IMR-90 (cell line): Measurements from ENCODE around the gene MON1A. TPM values are rescaled to one million over a fixed set of nuclear protein-coding genes. Genes with fewer than 3 reads are reported as not detected.

Source experiments
- ATAC-seq: fragments of 200-7000 bp; cut with Tn5 transposase; 2 replicates; pipeline ENCODE4 v1.9.1; 2020; ENCODE audit warnings: low read depth, mild to moderate bottlenecking, moderate library complexity
- BruUV-seq: library from RNA; stranded (reverse); fragments of 400-500 nt; replicated peaks from 2 replicates; lab custom pipeline; 2021; lab: Mats Ljungman, UMichigan
- CTCF ChIA-PET: fragments of 300-600 bp; formaldehyde crosslinking; extraction: SDS; loops from one replicate; lab custom pipeline; 2021; ENCODE audit warnings: antibody characterized with exemption; lab: Yijun Ruan, JAX
- POLR2A ChIA-PET: fragments of 300-600 bp; sonication (Branson Sonifier 250); formaldehyde crosslinking; loops from one replicate; lab custom pipeline; 2022; ENCODE audit warnings: antibody characterized with exemption; ENCODE audit not compliant: unreplicated experiment; lab: Charles Lee
- DNase-seq: peaks from one replicate; pipeline ENCODE4 v3.0.0; 2013
- H2AFZ ChIP-seq: replicated peaks from 2 replicates; pipeline ENCODE3; 2013; ENCODE audit warnings: low read length, mild to moderate bottlenecking; ENCODE audit not compliant: poor library complexity
- H2AK5ac ChIP-seq: 2 replicates; pipeline ENCODE4 v1.6.1; 2013; ENCODE audit warnings: low read depth, low read length, inconsistent platforms
- H2AK9ac ChIP-seq: replicated peaks from 2 replicates; pipeline ENCODE3; 2013; ENCODE audit warnings: mild to moderate bottlenecking, low read depth, low read length, moderate library complexity; ENCODE audit not compliant: poor library complexity
- H2BK120ac ChIP-seq: 2 replicates; pipeline ENCODE4 v1.6.1; 2013; ENCODE audit warnings: low read depth, low read length, inconsistent platforms
- H2BK15ac ChIP-seq: 3 replicates; pipeline ENCODE4 v1.6.1; 2013; ENCODE audit warnings: low read depth, low read length, inconsistent platforms
- H2BK20ac ChIP-seq: 2 replicates; pipeline ENCODE4 v1.6.1; 2013; ENCODE audit warnings: low read depth, mild to moderate bottlenecking, inconsistent platforms, low read length, moderate library complexity
- H2BK5ac ChIP-seq: 2 replicates; pipeline ENCODE4 v1.6.1; 2013; ENCODE audit warnings: mild to moderate bottlenecking, low read depth, low read length, inconsistent platforms; ENCODE audit not compliant: poor library complexity, severe bottlenecking
- H3K14ac ChIP-seq: replicated peaks from 2 replicates; pipeline ENCODE4 v1.6.1; 2013; ENCODE audit warnings: low read depth, low read length, inconsistent platforms
- H3K18ac ChIP-seq: 2 replicates; pipeline ENCODE4 v1.6.1; 2013; ENCODE audit warnings: low read depth, low read length, control low read depth
- H3K23ac ChIP-seq: 2 replicates; pipeline ENCODE4 v1.6.1; 2013; ENCODE audit warnings: low read depth, low read length, inconsistent platforms
- H3K27ac ChIP-seq: 2 replicates; pipeline ENCODE4 v1.5.1; 2013; ENCODE audit warnings: mild to moderate bottlenecking, control low read depth, low read length; ENCODE audit not compliant: insufficient read depth
- H3K27me3 ChIP-seq: 2 replicates; pipeline ENCODE4 v1.6.1; 2013; ENCODE audit warnings: low read length; ENCODE audit not compliant: control insufficient read depth, insufficient read depth
- H3K36me3 ChIP-seq: 2 replicates; pipeline ENCODE4 v1.6.1; 2013; ENCODE audit warnings: low read length, mixed read lengths; ENCODE audit not compliant: control insufficient read depth, insufficient read depth
- H3K4ac ChIP-seq: 2 replicates; pipeline ENCODE4 v1.6.1; 2013; ENCODE audit warnings: low read depth, low read length, inconsistent platforms
- H3K4me1 ChIP-seq: 2 replicates; pipeline ENCODE4 v1.6.1; 2013; ENCODE audit warnings: low read length, mixed read lengths; ENCODE audit not compliant: control insufficient read depth, insufficient read depth
- H3K4me2 ChIP-seq: 2 replicates; pipeline ENCODE4 v1.6.1; 2013; ENCODE audit warnings: low read depth, mild to moderate bottlenecking, control low read depth, low read length, moderate library complexity
- H3K4me3 ChIP-seq: 2 replicates; pipeline ENCODE4 v1.5.1; 2013; ENCODE audit warnings: low read depth, mild to moderate bottlenecking, control low read depth, low read length, moderate library complexity; ENCODE audit not compliant: insufficient read depth
- H3K56ac ChIP-seq: 2 replicates; pipeline ENCODE4 v1.6.1; 2013; ENCODE audit warnings: low read length, inconsistent platforms; ENCODE audit not compliant: insufficient read depth; ENCODE audit errors: extremely low read depth
- H3K79me1 ChIP-seq, 2 experiments: 2 replicates each; pipeline ENCODE4 v1.6.1; 2013; ENCODE audit warnings: low read length in 2 of 2, inconsistent platforms in 1 of 2, low read depth in 1 of 2
- H3K9ac ChIP-seq: 2 replicates; pipeline ENCODE4 v1.6.1; 2013; ENCODE audit warnings: low read depth, low read length, control low read depth
- H3K9me1 ChIP-seq: 2 replicates; pipeline ENCODE4 v1.6.1; 2013; ENCODE audit warnings: low read length, inconsistent platforms; ENCODE audit not compliant: insufficient read depth
- H3K9me3 ChIP-seq: 2 replicates; pipeline ENCODE4 v1.6.1; 2013; ENCODE audit warnings: low read length; ENCODE audit not compliant: control insufficient read depth, insufficient read depth
- H4K20me1 ChIP-seq: 2 replicates; pipeline ENCODE4 v1.6.1; 2013; ENCODE audit warnings: low read length, inconsistent platforms; ENCODE audit not compliant: insufficient read depth
- H4K5ac ChIP-seq: 2 replicates; pipeline ENCODE4 v1.6.1; 2013; ENCODE audit warnings: mild to moderate bottlenecking, low read depth, low read length, control low read depth
- H4K8ac ChIP-seq, 2 experiments: 2 replicates each; pipeline ENCODE4 v1.6.1; 2013; ENCODE audit warnings: low read depth in 2 of 2, low read length in 2 of 2, control low read depth in 1 of 2, inconsistent platforms in 1 of 2
- H4K91ac ChIP-seq: 2 replicates; pipeline ENCODE4 v1.6.1; 2013; ENCODE audit warnings: low read depth, low read length, inconsistent platforms; ENCODE audit not compliant: insufficient read depth
- BHLHE40 ChIP-seq: fragments of 150-350 bp; IDR thresholded peaks from 2 replicates; pipeline ENCODE4 v1.6.1; 2016; ENCODE audit warnings: mild to moderate bottlenecking, low read depth, low read length
- CEBPB ChIP-seq: IDR thresholded peaks from 2 replicates; pipeline ENCODE4 v1.6.1; 2012; ENCODE audit warnings: low read depth, low read length, improper control_type of control experiment
- CHD1 ChIP-seq: IDR thresholded peaks from 2 replicates; pipeline ENCODE4 v1.6.1; 2012; ENCODE audit warnings: low read depth, low read length, improper control_type of control experiment
- FOS ChIP-seq: fragments of 150-350 bp; IDR thresholded peaks from 2 replicates; pipeline ENCODE4 v1.6.1; 2016; ENCODE audit warnings: low read depth, low read length
- MAFK ChIP-seq: IDR thresholded peaks from 2 replicates; pipeline ENCODE4 v1.6.1; 2012; ENCODE audit warnings: low read depth, low read length, improper control_type of control experiment
- MAZ ChIP-seq: IDR thresholded peaks from 2 replicates; pipeline ENCODE4 v1.6.1; 2012; ENCODE audit warnings: low read depth, mild to moderate bottlenecking, low read length, improper control_type of control experiment, moderate library complexity, borderline replicate concordance
- MXI1 ChIP-seq: IDR thresholded peaks from 2 replicates; pipeline ENCODE4 v1.6.1; 2012; ENCODE audit warnings: low read depth, mild to moderate bottlenecking, low read length, moderate library complexity, borderline replicate concordance
- NFE2L2 ChIP-seq: fragments of 150-350 bp; IDR thresholded peaks from 2 replicates; pipeline ENCODE4 v1.6.1; 2016; ENCODE audit warnings: low read depth, mild to moderate bottlenecking, low read length
- POLR2A ChIP-seq: IDR thresholded peaks from 2 replicates; pipeline ENCODE4 v1.6.1; 2012; ENCODE audit warnings: mild to moderate bottlenecking, low read depth, low read length
- RAD21 ChIP-seq: IDR thresholded peaks from 2 replicates; pipeline ENCODE4 v1.6.1; 2012; ENCODE audit warnings: low read length, improper control_type of control experiment
- RCOR1 ChIP-seq: IDR thresholded peaks from 2 replicates; pipeline ENCODE4 v1.6.1; 2012; ENCODE audit warnings: mild to moderate bottlenecking, low read length, improper control_type of control experiment; ENCODE audit not compliant: insufficient replicate concordance
- RFX5 ChIP-seq: IDR thresholded peaks from 2 replicates; pipeline ENCODE4 v1.8.0; 2012; ENCODE audit warnings: low read depth, mild to moderate bottlenecking, low read length, moderate library complexity
- SMC3 ChIP-seq: fragments of 150-350 bp; IDR thresholded peaks from 2 replicates; pipeline ENCODE4 v1.6.1; 2016; ENCODE audit warnings: low read depth, mild to moderate bottlenecking, antibody characterized with exemption, low read length, moderate library complexity
- WGBS, 2 experiments: methylation state at CpG; one replicate each; pipeline versions ENCODE4 v1.1.5 to v1.1.7; 2013; ENCODE audit warnings: missing lambda C conversion rate in 2 of 2; ENCODE audit not compliant: insufficient read length in 1 of 2; ENCODE audit errors: extremely low coverage in 2 of 2; 5-methylcytosine and 5-hydroxymethylcytosine counted together
- dilution Hi-C: fragments of 300-500 bp; cut with HindIII; formaldehyde crosslinking; loops from one replicate; pipeline ENCODE4 v1.14.3; 2018; ENCODE audit warnings: low sequenced_read_pairs; ENCODE audit not compliant: unreplicated experiment
- in situ Hi-C: fragments of 300-500 bp; cut with MboI; formaldehyde crosslinking; loops from 3 replicates; pipeline ENCODE4 v1.14.3; 2019; ENCODE audit warnings: low sequenced_read_pairs, inconsistent platforms, mixed read lengths
- intact Hi-C: fragments of 100-400 bp; cut with micrococcal nuclease; formaldehyde crosslinking; loops from 2 replicates; pipeline ENCODE4 v1.10.0; 2022
- polyA plus RNA-seq, 3 experiments: library from polyadenylated mRNA; depleted of rRNA; stranded (reverse); fragments of >200 nt; gene quantifications; 2 replicates each; pipeline ENCODE4 v1.2.3, GENCODE V29; 2012; ENCODE audit warnings: low replicate concordance in 1 of 3
- total RNA-seq: library from RNA; depleted of rRNA; stranded (reverse); fragments of >200 nt; gene quantifications from 2 replicates; pipeline ENCODE4 v1.2.3, GENCODE V29; 2012
- TF ChIP-seq, protein P1 (sequence below): conservative IDR thresholded peaks from 2 replicates; pipeline ENCODE4 v1.5.1; 2012; ENCODE audit warnings: mild to moderate bottlenecking, low read depth, low read length, improper control_type of control experiment
- TF ChIP-seq, protein P2 (sequence below): fragments of 150-350 bp; IDR thresholded peaks from 2 replicates; pipeline ENCODE4 v1.6.1; 2017; ENCODE audit warnings: mild to moderate bottlenecking, antibody characterized with exemption, low read length, low read depth

Gene MON1A
- total and polyA plus RNA-seq, 2 of the 4 experiments (the other 2 are of a cell fraction) = 8.2 to 13.5 TPM

DNA sequence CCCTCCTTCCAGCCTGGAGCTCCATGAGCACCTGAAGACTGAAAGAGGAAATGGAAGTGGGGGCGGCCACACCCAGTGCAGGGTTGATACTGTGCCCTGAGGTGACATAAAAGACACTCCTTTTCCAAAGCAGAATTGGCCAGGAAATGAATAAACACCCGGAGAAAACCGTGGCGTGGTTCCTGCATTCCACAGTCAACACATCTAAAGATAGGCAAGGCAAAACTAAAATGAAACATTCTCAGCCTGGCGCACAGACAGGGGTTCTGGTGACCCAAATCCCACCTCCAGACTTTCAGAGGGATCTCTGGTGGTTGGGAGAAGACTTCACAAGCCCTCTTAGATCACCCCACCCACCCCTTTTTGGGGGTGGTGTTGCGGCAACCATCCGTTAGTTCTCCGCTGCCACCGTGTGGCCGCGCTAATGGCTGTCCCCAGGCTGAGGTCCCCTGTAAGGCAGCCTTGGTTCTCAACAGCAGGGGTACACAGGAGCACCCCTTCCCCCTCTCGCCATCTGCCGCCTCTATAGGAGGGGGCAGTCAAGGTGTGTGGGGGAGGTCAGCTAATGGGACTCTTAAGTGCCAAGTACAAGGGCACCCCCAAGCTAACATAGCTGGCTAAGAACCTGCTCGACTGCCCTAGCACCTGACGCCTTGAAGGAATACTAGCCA, 23.4 kb downstream of the MON1A start:
- H2BK5ac ChIP-seq = no peak overlapping the region
- no TSS peak for BruUV-seq
- POLR2A ChIA-PET = no interaction called here
- H4K20me1 ChIP-seq = no peaks in the 10 kb centered on the region
- 40% methylated on average over 1 of the region's 15 CpGs; no CpG with 5 or more reads in 1 of the 2 experiments for WGBS, 2 experiments
- no peak overlapping the region; the same call in 1 of the 2 replicates for H3K56ac ChIP-seq
- peak overlapping the region; percentile 43 for H3K14ac ChIP-seq
- DNase-seq (peak; percentile 46), ATAC-seq (peak; percentile 88)
- in situ Hi-C loops = loop anchor here (5.0 kb wide), 1 partner anchor 204 kb away; no protein-coding TSS in a partner anchor
- no peak overlapping the region; the same call in 1 of the 2 replicates for H2BK20ac ChIP-seq
- H3K36me3 ChIP-seq = peaks cover 11% of the 10 kb centered on the region
- peak overlapping the region; percentile 95 for H3K4me2 ChIP-seq
- peak overlapping the region; percentile 47 for H3K4ac ChIP-seq
- H3K4me3 ChIP-seq = peak overlapping the region; percentile 45; the same call in 1 of the 2 replicates
- H3K9ac ChIP-seq = no peak overlapping the region
- no peak overlapping the region for H4K91ac ChIP-seq
- intact Hi-C loops = loop anchor here (1.0 to 5.0 kb wide), 3 partner anchors 64 to 203 kb away; no protein-coding TSS in a partner anchor
- no peaks in the 10 kb centered on the region for H3K9me1 ChIP-seq
- H4K8ac ChIP-seq = peak overlapping the region; percentile 43 to 82
- no peak overlapping the region for H3K18ac ChIP-seq
- CTCF ChIA-PET = interaction anchor here (0.6 to 1.1 kb wide), 3 partner anchors 18 to 339 kb away, joined by 3 to 6 read pairs (median 3); partner anchors contain the start of gene AMIGO3
- no peak overlapping the region for H3K23ac ChIP-seq
- 0 out of 2 replicates have a peak overlapping the region, but pooled peaks have one; percentile 4 for H2BK120ac ChIP-seq
- H3K9me3 ChIP-seq = no peaks in the 10 kb centered on the region
- H3K27me3 ChIP-seq = no peaks in the 10 kb centered on the region
- peaks cover 6% of the 10 kb centered on the region for H3K4me1 ChIP-seq
- peak overlapping the region; percentile 84 for H2AK9ac ChIP-seq
- peak overlapping the region; percentile 33; the same call in 1 of the 2 replicates for H2AK5ac ChIP-seq
- dilution Hi-C loops = no loop called here
- H4K5ac ChIP-seq = peak overlapping the region; percentile 55; the same call in 1 of the 2 replicates
- H2BK15ac ChIP-seq = no peak overlapping the region; the same call in 2 of the 3 replicates
- no peaks in the 10 kb centered on the region for H3K79me1 ChIP-seq
- H2AFZ ChIP-seq = peak overlapping the region; percentile 95
- no peak overlapping the region for H3K27ac ChIP-seq
- TF ChIP-seq RFX5 (no peak), POLR2A (no peak), FOS (no peak), SMC3 (peak; percentile 68), CEBPB (peak; percentile 48; the same call in 1 of the 2 replicates), NFE2L2 (no peak), MAFK (no peak), BHLHE40 (no peak), CHD1 (no peak), RCOR1 (no peak), RAD21 (peak; percentile 73), MAZ (peak; percentile 65; the same call in 1 of the 2 replicates), MXI1 (no peak)
- TF ChIP-seq, protein P1, sequence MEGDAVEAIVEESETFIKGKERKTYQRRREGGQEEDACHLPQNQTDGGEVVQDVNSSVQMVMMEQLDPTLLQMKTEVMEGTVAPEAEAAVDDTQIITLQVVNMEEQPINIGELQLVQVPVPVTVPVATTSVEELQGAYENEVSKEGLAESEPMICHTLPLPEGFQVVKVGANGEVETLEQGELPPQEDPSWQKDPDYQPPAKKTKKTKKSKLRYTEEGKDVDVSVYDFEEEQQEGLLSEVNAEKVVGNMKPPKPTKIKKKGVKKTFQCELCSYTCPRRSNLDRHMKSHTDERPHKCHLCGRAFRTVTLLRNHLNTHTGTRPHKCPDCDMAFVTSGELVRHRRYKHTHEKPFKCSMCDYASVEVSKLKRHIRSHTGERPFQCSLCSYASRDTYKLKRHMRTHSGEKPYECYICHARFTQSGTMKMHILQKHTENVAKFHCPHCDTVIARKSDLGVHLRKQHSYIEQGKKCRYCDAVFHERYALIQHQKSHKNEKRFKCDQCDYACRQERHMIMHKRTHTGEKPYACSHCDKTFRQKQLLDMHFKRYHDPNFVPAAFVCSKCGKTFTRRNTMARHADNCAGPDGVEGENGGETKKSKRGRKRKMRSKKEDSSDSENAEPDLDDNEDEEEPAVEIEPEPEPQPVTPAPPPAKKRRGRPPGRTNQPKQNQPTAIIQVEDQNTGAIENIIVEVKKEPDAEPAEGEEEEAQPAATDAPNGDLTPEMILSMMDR = peak; percentile 66
- TF ChIP-seq, protein P2, sequence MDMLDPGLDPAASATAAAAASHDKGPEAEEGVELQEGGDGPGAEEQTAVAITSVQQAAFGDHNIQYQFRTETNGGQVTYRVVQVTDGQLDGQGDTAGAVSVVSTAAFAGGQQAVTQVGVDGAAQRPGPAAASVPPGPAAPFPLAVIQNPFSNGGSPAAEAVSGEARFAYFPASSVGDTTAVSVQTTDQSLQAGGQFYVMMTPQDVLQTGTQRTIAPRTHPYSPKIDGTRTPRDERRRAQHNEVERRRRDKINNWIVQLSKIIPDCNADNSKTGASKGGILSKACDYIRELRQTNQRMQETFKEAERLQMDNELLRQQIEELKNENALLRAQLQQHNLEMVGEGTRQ = no peak
